GM12874 (cell line): ENCODE data around the gene MVP.

Experiments used
- TF ChIP-seq, protein P1 (sequence below): IDR thresholded peaks from 2 replicates; pipeline ENCODE4 v1.5.1; 2011; ENCODE audit warnings: low read depth, mild to moderate bottlenecking, control low read depth, low read length, moderate library complexity; ENCODE audit not compliant: insufficient read depth

MVP gene

DNA sequence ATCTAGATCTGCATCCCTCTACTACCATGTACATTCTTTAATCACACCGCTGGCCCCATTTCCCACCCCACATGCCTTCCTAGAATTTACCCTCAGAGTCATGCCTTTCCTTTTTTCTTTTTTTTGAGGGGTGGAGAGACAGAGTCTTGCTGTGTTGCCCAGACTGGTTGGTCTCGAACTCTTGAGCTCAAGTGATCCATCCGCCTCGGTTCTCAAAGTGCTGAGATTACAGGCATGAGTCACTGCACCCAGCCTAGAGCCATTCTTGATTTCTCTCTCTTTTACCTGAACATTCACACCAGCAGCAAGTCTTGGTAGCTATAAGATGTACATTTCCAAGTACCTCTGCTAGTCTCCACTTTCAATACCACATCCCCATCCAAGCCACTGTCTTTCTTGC is 2.2 kb upstream of the MVP start:
- TF ChIP-seq, protein P1, sequence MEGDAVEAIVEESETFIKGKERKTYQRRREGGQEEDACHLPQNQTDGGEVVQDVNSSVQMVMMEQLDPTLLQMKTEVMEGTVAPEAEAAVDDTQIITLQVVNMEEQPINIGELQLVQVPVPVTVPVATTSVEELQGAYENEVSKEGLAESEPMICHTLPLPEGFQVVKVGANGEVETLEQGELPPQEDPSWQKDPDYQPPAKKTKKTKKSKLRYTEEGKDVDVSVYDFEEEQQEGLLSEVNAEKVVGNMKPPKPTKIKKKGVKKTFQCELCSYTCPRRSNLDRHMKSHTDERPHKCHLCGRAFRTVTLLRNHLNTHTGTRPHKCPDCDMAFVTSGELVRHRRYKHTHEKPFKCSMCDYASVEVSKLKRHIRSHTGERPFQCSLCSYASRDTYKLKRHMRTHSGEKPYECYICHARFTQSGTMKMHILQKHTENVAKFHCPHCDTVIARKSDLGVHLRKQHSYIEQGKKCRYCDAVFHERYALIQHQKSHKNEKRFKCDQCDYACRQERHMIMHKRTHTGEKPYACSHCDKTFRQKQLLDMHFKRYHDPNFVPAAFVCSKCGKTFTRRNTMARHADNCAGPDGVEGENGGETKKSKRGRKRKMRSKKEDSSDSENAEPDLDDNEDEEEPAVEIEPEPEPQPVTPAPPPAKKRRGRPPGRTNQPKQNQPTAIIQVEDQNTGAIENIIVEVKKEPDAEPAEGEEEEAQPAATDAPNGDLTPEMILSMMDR, result no peak

DNA sequence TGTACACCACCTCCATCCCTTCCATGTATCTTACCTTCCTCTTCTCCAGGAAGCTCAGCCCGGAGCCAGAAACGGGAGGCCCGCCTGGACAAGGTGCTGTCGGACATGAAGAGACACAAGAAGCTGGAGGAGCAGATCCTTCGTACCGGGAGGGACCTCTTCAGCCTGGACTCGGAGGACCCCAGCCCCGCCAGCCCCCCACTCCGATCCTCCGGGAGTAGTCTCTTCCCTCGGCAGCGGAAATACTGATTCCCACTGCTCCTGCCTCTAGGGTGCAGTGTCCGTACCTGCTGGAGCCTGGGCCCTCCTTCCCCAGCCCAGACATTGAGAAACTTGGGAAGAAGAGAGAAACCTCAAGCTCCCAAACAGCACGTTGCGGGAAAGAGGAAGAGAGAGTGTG is 756 bp upstream of the MVP start:
- TF ChIP-seq, protein P1, result no peak

GRCh38 chr16:29820730-29821642 is 724 bp downstream of the MVP start:
- TF ChIP-seq, protein P1, result no peak

DNA sequence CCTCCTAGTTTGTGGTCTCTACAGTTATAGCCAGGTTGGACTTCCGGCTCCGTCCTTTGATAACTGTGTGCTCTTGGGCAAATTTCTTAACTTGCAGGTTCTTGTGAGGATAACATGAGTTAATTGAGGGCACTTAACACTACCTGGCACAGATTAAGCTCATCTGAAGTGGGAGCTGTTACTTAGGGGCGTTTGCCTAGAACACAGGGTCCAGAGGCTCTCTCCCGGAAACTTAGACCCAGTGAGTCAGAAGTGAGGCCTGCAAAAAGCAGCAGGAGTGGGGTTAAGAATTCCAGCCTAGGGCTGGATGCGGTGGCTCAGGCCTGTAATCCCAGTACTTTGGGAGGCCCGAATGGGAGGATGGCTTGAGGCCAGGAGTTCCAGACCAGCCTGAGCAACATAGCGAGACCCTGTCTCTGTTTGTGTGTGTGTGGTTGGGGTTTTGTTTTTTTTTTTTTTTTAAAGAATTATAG is 1.4 kb downstream of the MVP start:
- TF ChIP-seq, protein P1, result no peak

GRCh38 chr16:29824589-29825144 is 4.4 kb downstream of the MVP start:
- TF ChIP-seq, protein P1, result no peak

- TF ChIP-seq, protein P1, result no peak
These were observed 5.1 kb downstream of the MVP start for GRCh38 chr16:29825145-29826044.

DNA sequence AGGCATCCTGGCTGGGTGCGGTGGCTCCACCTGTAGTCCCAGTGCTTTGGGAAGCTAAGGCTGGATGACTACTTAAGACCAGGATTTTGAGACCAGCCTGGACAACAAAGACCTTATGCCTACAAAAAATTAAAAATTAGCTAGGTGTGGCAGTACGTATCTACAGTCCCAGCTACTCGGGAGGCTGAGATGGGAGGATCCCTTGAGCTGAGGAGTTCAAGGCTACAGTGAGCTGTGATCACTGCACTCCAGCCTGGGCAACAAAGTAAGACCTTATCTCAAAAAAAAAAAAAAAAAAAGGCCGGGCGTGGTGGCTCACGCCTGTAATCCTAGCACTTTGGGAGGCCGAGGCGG is 6.1 kb downstream of the MVP start:
- TF ChIP-seq, protein P1, result no peak
